Measurements from ENCODE around the gene MARCHF5. TPM values are rescaled to one million over a fixed set of nuclear protein-coding genes. Genes with fewer than 3 reads are reported as not detected.

MARCHF5 gene
- total RNA-seq, 1 experiment from 2014 or later, result 17.6 TPM

DNA sequence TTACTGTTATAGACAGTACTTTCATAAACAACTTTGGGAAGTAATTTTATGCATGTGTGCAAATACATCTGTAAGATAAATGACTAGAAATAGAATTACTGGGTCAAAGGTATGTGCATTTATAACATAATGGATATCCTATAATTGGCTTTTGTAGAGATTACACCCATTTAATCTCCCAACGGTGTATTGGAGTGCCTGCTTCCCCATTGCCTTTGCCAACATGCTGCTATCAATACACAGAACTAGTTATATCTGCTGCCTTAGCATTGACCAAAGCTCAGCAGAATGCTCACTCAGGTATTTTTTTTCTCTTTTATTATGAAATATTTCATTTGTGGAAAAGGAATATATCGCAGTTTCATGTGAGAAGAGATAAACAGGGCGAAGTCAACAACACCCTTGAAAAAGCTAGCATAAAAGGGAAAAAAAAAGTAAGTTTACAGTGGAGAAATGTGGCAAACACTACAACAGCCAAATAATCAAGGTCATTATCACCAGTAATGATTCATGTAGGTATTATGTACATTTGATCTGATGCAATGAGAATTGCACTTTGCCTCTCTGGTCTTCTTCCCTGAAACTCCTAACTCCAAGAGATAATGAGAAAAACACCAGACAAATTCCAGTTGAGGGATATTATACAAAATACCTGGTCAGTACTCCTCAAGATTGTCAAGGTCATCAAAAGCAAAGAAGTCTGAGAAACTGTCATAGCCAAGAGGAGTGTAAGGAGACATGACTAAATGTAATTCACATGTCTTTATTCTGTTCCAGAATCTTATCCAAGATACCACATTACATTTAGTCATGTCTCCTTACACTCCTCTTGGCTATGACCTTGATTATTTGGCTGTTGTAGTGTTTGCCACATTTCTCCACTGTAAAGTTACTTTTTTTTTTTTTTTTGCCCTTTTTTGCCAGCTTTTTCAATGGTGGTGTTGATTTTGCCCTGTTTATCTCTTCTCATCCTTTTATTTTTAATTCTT is 36.8 kb downstream of the MARCHF5 start:
- H3K4ac ChIP-seq (ENCODE audit: low read depth, low read length), result no peak overlapping the region
- H2AFZ ChIP-seq (ENCODE audit: low read length), result no peak overlapping the region
- Mint-ChIP-seq H3K27ac (peak overlapping the region in 2 of 3 experiments; percentile 49 to 61; a peak in 4 of 7 replicates), H3K27me3 (ENCODE audit: low read depth) (no peaks in the 10 kb centered on the region), H3K4me3 (no peak overlapping the region), H3K9me3 (no peaks in the 10 kb centered on the region), H3K36me3 (ENCODE audit: insufficient read depth in 1 of 3, low read depth in 3 of 3) (peaks cover 0 to 9% (median 0%) of the 10 kb centered on the region in 3 experiments; a peak in 4 of 7 replicates), H3K4me1 (peaks cover 30 to 34% of the 10 kb centered on the region in 2 experiments)
- H3K14ac ChIP-seq (ENCODE audit: insufficient read depth, low read length), result no peak overlapping the region
- TF ChIP-seq, protein P1, sequence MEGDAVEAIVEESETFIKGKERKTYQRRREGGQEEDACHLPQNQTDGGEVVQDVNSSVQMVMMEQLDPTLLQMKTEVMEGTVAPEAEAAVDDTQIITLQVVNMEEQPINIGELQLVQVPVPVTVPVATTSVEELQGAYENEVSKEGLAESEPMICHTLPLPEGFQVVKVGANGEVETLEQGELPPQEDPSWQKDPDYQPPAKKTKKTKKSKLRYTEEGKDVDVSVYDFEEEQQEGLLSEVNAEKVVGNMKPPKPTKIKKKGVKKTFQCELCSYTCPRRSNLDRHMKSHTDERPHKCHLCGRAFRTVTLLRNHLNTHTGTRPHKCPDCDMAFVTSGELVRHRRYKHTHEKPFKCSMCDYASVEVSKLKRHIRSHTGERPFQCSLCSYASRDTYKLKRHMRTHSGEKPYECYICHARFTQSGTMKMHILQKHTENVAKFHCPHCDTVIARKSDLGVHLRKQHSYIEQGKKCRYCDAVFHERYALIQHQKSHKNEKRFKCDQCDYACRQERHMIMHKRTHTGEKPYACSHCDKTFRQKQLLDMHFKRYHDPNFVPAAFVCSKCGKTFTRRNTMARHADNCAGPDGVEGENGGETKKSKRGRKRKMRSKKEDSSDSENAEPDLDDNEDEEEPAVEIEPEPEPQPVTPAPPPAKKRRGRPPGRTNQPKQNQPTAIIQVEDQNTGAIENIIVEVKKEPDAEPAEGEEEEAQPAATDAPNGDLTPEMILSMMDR (conservative IDR thresholded peaks at IDR 0.05), result no peak
- no CpG with 5 or more reads among the region's 3 CpGs for WGBS (ENCODE audit: extremely low coverage, insufficient read length, low lambda C conversion rate)
- H2BK12ac ChIP-seq (ENCODE audit: insufficient read length, low read depth, low read length), result no peak overlapping the region
- no peak overlapping the region for H2BK20ac ChIP-seq (ENCODE audit: low read depth, low read length, poor library complexity, severe bottlenecking)
- no peak overlapping the region for H3K9ac ChIP-seq (ENCODE audit: extremely low read depth, insufficient read length, low read length)
- no peaks in the 10 kb centered on the region for H3K9me3 ChIP-seq (ENCODE audit: control insufficient read depth, low read depth, low read length)
- no peaks in the 10 kb centered on the region for H3K27me3 ChIP-seq (ENCODE audit: insufficient read depth, low read length)
- no peak overlapping the region for H3K27ac ChIP-seq (ENCODE audit: insufficient read length, low read depth, low read length)
- H4K20me1 ChIP-seq (ENCODE audit: control insufficient read depth, insufficient read depth, insufficient read length), result no peaks in the 10 kb centered on the region
- H4K5ac ChIP-seq (ENCODE audit: insufficient read length, low read depth, low read length), result no peak overlapping the region
- no peak overlapping the region for H3T11ph ChIP-seq (ENCODE audit: low read length)
- H2BK120ac ChIP-seq (ENCODE audit: low read depth, low read length, poor library complexity, severe bottlenecking), result no peak overlapping the region
- no peak overlapping the region for H3K4me2 ChIP-seq (ENCODE audit: insufficient read depth, insufficient read length, low read length)
- H3K79me2 ChIP-seq (ENCODE audit: insufficient read depth, low read length), result peaks cover 5% of the 10 kb centered on the region; the same call in 1 of the 2 replicates
- H4K8ac ChIP-seq (replicated peaks; ENCODE audit: insufficient read length, low read depth, low read length), result no peak overlapping the region
- H3K56ac ChIP-seq (ENCODE audit: insufficient read length, low read depth, low read length), result no peak overlapping the region
- no peak overlapping the region for H2AK5ac ChIP-seq (ENCODE audit: insufficient read length, low read length)
- H2BK5ac ChIP-seq (ENCODE audit: insufficient read length, low read length), result no peak overlapping the region
- no peaks in the 10 kb centered on the region; the same call in 1 of the 2 replicates for H3K4me1 ChIP-seq (ENCODE audit: insufficient read depth, low read length)
- H2BK15ac ChIP-seq (ENCODE audit: low read depth, low read length), result no peak overlapping the region
- H3K18ac ChIP-seq (ENCODE audit: insufficient read length, low read depth, low read length), result no peak overlapping the region
- H3K23me2 ChIP-seq (ENCODE audit: insufficient read length, low read depth, low read length, poor library complexity, severe bottlenecking), result no peaks in the 10 kb centered on the region
- H4K91ac ChIP-seq (ENCODE audit: insufficient read length, low read depth, low read length), result no peak overlapping the region
- DNase-seq, result no peak
- H3K79me1 ChIP-seq (ENCODE audit: insufficient read depth, low read depth, low read length, poor library complexity, severe bottlenecking), result peaks cover 7% of the 10 kb centered on the region
- H3K23ac ChIP-seq (ENCODE audit: insufficient read length, low read depth, low read length), result no peak overlapping the region

Data from H9 (cell line).